Measurements from ENCODE around the gene DDX59. TPM values are rescaled to one million over a fixed set of nuclear protein-coding genes. Genes with fewer than 3 reads are reported as not detected.

DDX59 gene
- total RNA-seq, 4 donors from 2014 or later: 17.9 to 40.8 (median 24.2) TPM

DNA sequence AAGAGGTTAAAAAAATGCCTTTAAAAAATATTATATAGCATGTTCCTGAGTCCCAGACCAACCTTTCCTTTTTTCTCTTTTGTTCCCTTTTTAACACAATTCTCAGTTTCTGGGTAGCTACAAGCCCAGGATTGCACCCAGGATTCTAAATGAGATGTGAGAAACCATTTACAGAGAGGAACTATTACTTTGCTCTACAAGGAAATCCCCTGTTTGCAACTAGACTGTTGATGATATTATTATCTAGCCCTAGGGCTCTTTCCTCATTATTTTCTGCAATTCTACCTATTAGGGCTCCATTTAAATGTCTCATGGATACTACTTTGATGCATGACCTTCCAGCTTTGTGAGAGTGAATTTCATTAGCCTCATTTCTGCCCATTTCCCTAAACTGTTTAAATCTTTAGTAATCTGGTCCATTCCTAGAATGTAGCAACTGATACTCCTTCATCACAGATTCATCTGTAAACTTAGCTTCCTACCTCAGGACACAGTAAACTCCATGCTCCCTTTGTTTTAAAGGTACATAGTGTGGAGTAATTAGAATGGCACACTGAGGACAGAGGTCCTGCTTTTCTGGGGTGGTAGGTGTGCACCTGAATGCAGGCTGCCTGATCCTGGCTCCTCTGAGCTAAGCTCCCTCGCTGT is 42.0 kb downstream of the DDX59 start:
- 76 to 94% methylated on average over 1 of the region's 1 CpG for WGBS, 2 donors
- TF ChIP-seq, protein P1, sequence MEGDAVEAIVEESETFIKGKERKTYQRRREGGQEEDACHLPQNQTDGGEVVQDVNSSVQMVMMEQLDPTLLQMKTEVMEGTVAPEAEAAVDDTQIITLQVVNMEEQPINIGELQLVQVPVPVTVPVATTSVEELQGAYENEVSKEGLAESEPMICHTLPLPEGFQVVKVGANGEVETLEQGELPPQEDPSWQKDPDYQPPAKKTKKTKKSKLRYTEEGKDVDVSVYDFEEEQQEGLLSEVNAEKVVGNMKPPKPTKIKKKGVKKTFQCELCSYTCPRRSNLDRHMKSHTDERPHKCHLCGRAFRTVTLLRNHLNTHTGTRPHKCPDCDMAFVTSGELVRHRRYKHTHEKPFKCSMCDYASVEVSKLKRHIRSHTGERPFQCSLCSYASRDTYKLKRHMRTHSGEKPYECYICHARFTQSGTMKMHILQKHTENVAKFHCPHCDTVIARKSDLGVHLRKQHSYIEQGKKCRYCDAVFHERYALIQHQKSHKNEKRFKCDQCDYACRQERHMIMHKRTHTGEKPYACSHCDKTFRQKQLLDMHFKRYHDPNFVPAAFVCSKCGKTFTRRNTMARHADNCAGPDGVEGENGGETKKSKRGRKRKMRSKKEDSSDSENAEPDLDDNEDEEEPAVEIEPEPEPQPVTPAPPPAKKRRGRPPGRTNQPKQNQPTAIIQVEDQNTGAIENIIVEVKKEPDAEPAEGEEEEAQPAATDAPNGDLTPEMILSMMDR (IDR thresholded peaks at IDR 0.05): no peak
- no peak for TF ChIP-seq POLR2A (IDR thresholded peaks at IDR 0.05)
- H3K4me3 ChIP-seq (ENCODE audit: low read depth, poor library complexity, severe bottlenecking): no peak overlapping the region
- DNase-seq (ENCODE audit: low spot score in 2 of 2): no peak
- intact Hi-C loops (cut with DNase I; ENCODE audit: low total_unique reads): loop anchor here (5.0 kb wide), 1 partner anchor 175 kb away; no protein-coding TSS in a partner anchor

DNA sequence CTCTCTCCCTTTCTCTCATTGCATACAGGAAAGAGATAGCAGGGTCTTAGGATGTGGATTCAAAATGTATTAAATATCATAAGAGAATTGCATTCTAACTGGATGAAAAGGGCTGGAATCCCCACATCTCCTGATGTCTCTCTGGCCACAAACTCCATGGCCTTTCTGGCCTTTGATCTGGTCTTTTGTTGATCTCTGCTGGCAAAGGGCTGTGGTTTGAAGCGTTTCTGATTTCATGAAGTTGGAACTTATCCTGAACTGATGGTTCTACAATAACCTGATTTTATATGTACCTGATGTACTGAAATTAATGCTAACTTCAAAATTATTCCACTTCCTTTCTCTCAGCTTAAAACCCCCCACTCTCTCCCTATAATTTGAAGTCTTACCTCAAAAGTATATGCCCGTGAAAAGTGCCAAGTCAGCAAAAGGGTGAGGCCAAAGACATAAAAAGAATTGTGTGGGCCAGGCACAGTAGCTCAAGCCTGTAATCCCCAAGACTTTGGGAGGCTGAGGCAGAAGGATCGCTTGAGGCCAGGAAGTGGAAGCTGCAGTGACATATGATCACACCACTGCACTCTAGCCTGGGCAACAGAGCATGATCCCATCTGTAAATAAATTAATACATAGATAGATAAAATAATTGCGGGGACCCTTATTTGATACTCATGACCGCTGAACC is 42.7 kb downstream of the DDX59 start:
- WGBS, 2 donors: 75 to 82% methylated on average over 5 of the region's 5 CpGs
- H3K4me3 ChIP-seq (ENCODE audit: low read depth, poor library complexity, severe bottlenecking): no peak overlapping the region
- intact Hi-C loops (cut with DNase I; ENCODE audit: low total_unique reads): loop anchor here (5.0 kb wide), 1 partner anchor 175 kb away; no protein-coding TSS in a partner anchor
- TF ChIP-seq POLR2A (IDR thresholded peaks at IDR 0.05): no peak
- TF ChIP-seq, protein P1 (IDR thresholded peaks at IDR 0.05): no peak
- DNase-seq (ENCODE audit: low spot score in 2 of 2): no peak

- 0 to 3% methylated on average over 1 of the region's 1 CpG for WGBS, 2 donors
- H3K4me3 ChIP-seq (ENCODE audit: low read depth, poor library complexity, severe bottlenecking): no peak overlapping the region
- TF ChIP-seq POLR2A (IDR thresholded peaks at IDR 0.05): no peak
- TF ChIP-seq, protein P1 (IDR thresholded peaks at IDR 0.05): no peak
- intact Hi-C loops (cut with DNase I; ENCODE audit: low total_unique reads): loop anchor here (5.0 kb wide), 1 partner anchor 177 kb away; no protein-coding TSS in a partner anchor
- DNase-seq (ENCODE audit: low spot score in 2 of 2): no peak
These were observed 44.3 kb downstream of the DDX59 start for GRCh38 chr1:200625381-200625824.

DNA sequence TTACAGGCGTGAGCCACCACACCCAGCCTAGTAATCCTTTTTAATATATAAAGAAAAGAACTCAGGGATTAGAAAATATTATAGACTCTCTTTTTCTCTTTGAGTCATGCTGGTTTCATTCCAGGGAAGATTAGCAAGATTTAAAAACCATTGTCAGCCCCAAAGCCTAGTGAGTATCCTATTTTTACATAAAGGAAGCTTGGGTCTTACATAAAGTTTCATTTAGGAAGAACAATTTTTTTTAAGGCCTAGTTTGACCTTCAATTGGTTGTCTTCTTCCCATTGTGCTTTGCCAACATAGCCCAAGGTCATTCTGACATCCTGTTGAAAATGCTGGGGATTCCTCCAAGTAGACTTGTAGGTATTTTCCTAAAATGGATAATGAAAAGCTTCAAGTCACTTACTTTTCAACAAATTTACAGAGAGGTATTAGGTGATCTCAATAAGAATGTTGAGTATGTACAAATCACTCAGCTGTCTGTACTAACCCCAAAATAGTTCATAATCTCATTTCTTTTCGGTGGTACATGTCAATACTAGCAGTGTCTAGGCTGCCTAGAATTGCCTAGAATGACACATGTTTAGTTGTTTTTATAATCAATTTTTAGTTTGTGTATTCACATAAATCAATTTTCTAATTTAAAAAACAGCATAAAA is 44.9 kb downstream of the DDX59 start:
- intact Hi-C loops (cut with DNase I; ENCODE audit: low total_unique reads): loop anchor here (5.0 kb wide), 2 partner anchors 177 to 187 kb away; no protein-coding TSS in a partner anchor
- TF ChIP-seq, protein P1 (IDR thresholded peaks at IDR 0.05): no peak
- no peak for TF ChIP-seq POLR2A (IDR thresholded peaks at IDR 0.05)
- DNase-seq (ENCODE audit: low spot score in 2 of 2): no peak

GRCh38 chr1:200620273-200621131 is 49.2 kb downstream of the DDX59 start, which contains the start of gene KIF14:
TSS of gene KIF14 (minus strand) at chr1:200620751. CDS start at chr1:200618723, 2,028 bp downstream.
- 0 to 1% methylated on average over 46 to 52 of the region's 59 CpGs for WGBS, 2 donors
- peak; percentile 92 to 98 for DNase-seq (ENCODE audit: low spot score in 2 of 2)
- intact Hi-C loops (cut with DNase I; ENCODE audit: low total_unique reads): loop anchor here (5.0 kb wide), 1 partner anchor 192 kb away; no protein-coding TSS in a partner anchor

More for the DNA sequence above, 44.9 kb downstream of the DDX59 start:
- 50% methylated on average over 2 of the region's 2 CpGs for WGBS, 2 donors
- H3K4me3 ChIP-seq (ENCODE audit: low read depth, poor library complexity, severe bottlenecking): no peak overlapping the region

More at GRCh38 chr1:200620273-200621131, 49.2 kb downstream of the DDX59 start, which contains the start of gene KIF14:
- peak within 1 kb of the TSS; percentile 41 for H3K4me3 ChIP-seq (ENCODE audit: low read depth, poor library complexity, severe bottlenecking)
- no peak for TF ChIP-seq POLR2A (IDR thresholded peaks at IDR 0.05)

Measured in lower leg skin (tissue), 4 donors.